HEK293T (cell line): ENCODE data around the gene MARCKS.
A peak's percentile ranks its signal among the peaks of the same experiment; 100 is the strongest.

Source experiments
- CTCF ChIA-PET: fragments of 350-600 bp; formaldehyde crosslinking; extraction: SDS; loops from one replicate; lab custom pipeline; 2021; ENCODE audit warnings: antibody characterized with exemption, inconsistent platforms; lab: Yijun Ruan, JAX
- POLR2A ChIA-PET: fragments of 350-600 bp; formaldehyde crosslinking; extraction: SDS; loops from one replicate; lab custom pipeline; 2020; ENCODE audit warnings: antibody characterized with exemption, inconsistent platforms; lab: Yijun Ruan, JAX
- DNase-seq: peaks from one replicate; pipeline ENCODE4 v3.0.0; 2012; ENCODE audit warnings: mixed read lengths; ENCODE audit errors: extremely low spot score
- ARNT ChIP-seq: fragments of 450-650 bp; IDR thresholded peaks from 2 replicates; pipeline ENCODE4 v1.6.1; 2017; ENCODE audit warnings: mild to moderate bottlenecking
- BHLHE40 ChIP-seq: fragments of 450-650 bp; IDR thresholded peaks from 2 replicates; pipeline ENCODE4 v1.6.1; 2016; ENCODE audit warnings: mild to moderate bottlenecking, moderate library complexity, borderline replicate concordance
- CTBP1 ChIP-seq: fragments of 450-650 bp; IDR thresholded peaks from 2 replicates; pipeline ENCODE4 v1.6.1; 2016; ENCODE audit warnings: borderline replicate concordance
- ELF4 ChIP-seq: fragments of 450-650 bp; IDR thresholded peaks from 2 replicates; pipeline ENCODE4 v1.6.1; 2017; ENCODE audit warnings: antibody characterized with exemption
- FOXA1 ChIP-seq: fragments of 450-650 bp; IDR thresholded peaks from 2 replicates; pipeline ENCODE4 v1.6.1; 2016; ENCODE audit warnings: mild to moderate bottlenecking
- FOXK2 ChIP-seq: fragments of 450-650 bp; IDR thresholded peaks from 2 replicates; pipeline ENCODE4 v1.6.1; 2016; ENCODE audit warnings: mild to moderate bottlenecking
- FOXM1 ChIP-seq: fragments of 450-650 bp; IDR thresholded peaks from 2 replicates; pipeline ENCODE4 v1.6.1; 2017; ENCODE audit warnings: mild to moderate bottlenecking, borderline replicate concordance
- HDGF ChIP-seq: fragments of 450-650 bp; IDR thresholded peaks from 2 replicates; pipeline ENCODE4 v1.6.1; 2017; ENCODE audit warnings: antibody characterized with exemption, borderline replicate concordance
- L3MBTL2 ChIP-seq: fragments of 450-650 bp; conservative IDR thresholded peaks from 2 replicates; pipeline ENCODE4 v1.6.1; 2016; ENCODE audit warnings: mild to moderate bottlenecking
- LEF1 ChIP-seq: fragments of 450-650 bp; IDR thresholded peaks from 2 replicates; pipeline ENCODE4 v1.6.1; 2017; ENCODE audit warnings: mild to moderate bottlenecking, borderline replicate concordance
- NFRKB ChIP-seq: fragments of 450-650 bp; IDR thresholded peaks from 2 replicates; pipeline ENCODE4 v1.6.1; 2016; ENCODE audit warnings: mild to moderate bottlenecking, moderate library complexity
- SP1 ChIP-seq: fragments of 450-650 bp; IDR thresholded peaks from 2 replicates; pipeline ENCODE4 v1.6.1; 2017
- SUZ12 ChIP-seq: fragments of 450-650 bp; IDR thresholded peaks from 2 replicates; pipeline ENCODE4 v1.6.1; 2016; ENCODE audit warnings: mild to moderate bottlenecking
- TARDBP ChIP-seq: fragments of 450-650 bp; IDR thresholded peaks from 2 replicates; pipeline ENCODE4 v1.6.1; 2016
- ZNF384 ChIP-seq: fragments of 450-650 bp; IDR thresholded peaks from 2 replicates; pipeline ENCODE4 v1.6.1; 2016
- TF ChIP-seq, protein P1 (sequence below): fragments of 450-650 bp; IDR thresholded peaks from 2 replicates; pipeline ENCODE4 v1.6.1; 2016

Gene MARCKS

DNA sequence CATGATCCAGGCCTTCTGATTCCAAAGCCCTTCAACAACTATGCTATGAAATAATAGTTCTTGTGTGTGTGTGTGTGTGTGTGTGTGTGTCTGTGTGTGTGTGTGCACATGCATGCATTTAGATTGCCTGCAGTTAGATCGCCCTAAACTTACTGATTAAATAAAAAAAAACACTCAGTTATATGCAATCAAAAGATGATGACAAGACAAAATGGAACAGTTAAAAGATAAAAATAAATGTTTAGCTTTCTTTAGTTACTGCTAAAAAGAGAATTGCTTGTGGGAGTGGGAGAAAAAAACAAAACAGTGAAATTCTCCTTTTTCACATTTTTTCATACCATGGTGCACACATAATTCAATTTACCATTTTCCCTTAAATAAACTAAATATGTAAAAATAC lies 29.4 kb downstream of the MARCKS start:
- ChIA-PET CTCF (no interaction called here), POLR2A (no interaction called here)
- TF ChIP-seq BHLHE40 (no peak), L3MBTL2 (no peak), SP1 (no peak), CTBP1 (no peak)
- no peak for DNase-seq

DNA sequence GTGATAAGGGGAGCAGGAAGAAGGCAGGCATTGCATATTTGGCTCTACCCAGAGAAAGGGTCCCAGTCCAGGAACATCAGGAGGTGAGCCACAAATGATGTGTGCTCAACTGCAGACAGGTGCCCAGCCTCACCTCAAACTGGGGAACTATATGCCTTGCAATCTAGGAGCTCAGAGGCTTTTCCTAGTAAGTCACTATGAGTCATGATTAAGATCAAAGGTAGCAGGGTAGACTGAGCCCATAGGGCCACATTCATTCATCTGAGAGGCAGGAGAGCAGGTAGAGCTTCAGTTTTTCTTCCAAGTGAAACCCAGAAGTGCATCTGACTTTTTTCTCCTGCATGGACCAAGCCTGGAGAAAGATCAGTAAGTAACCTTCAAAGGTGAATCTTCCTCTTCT lies 31.3 kb downstream of the MARCKS start:
- CTCF ChIA-PET: interaction anchor here (2.9 kb wide), 1 partner anchor 9 kb away, joined by 8 read pairs; no protein-coding TSS in a partner anchor
- POLR2A ChIA-PET: no interaction called here
- no peak for DNase-seq
- TF ChIP-seq FOXK2 (no peak), BHLHE40 (no peak), TARDBP (no peak), L3MBTL2 (no peak), NFRKB (no peak), ARNT (no peak), ELF4 (no peak), SUZ12 (no peak), HDGF (no peak), LEF1 (no peak), ZNF384 (no peak)
- TF ChIP-seq, protein P1, sequence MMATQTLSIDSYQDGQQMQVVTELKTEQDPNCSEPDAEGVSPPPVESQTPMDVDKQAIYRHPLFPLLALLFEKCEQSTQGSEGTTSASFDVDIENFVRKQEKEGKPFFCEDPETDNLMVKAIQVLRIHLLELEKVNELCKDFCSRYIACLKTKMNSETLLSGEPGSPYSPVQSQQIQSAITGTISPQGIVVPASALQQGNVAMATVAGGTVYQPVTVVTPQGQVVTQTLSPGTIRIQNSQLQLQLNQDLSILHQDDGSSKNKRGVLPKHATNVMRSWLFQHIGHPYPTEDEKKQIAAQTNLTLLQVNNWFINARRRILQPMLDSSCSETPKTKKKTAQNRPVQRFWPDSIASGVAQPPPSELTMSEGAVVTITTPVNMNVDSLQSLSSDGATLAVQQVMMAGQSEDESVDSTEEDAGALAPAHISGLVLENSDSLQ: no peak

DNA sequence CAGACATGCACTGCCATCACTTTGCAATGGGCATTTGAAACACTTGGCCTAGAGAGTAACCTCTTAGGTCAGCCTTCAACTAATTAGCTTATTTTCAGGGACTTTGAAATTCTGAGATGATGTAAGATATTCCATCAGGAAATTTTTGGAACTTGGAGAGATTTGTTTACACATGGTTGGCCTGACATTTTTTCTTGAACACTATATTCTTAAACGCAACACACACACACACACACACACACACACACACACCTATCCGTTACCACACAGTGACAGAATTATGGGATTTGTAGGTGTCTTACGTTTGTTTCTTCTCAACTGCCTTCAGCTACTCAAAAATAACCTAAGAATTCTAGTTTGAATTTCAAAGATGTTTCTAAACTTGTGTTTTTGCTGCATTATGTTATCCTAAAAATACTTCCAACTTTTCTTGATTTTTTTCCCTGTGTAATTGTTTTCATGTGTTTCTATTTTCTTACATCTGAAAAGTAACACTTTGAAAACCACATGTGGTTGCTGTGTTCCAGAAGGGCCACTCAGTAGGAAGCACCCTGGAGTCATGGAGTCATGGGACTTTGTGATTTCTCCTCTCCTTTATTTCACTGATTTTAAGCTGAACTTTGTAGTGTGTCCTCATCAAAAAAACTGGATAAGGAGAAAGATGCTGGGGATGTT lies 31.9 kb downstream of the MARCKS start:
- no peak for TF ChIP-seq FOXK2
- TF ChIP-seq, protein P1: peak; percentile 41
- ChIA-PET POLR2A (no interaction called here), CTCF (interaction anchor here (1.2 to 2.9 kb wide), 2 partner anchors 9 to 14 kb away, joined by 4 to 8 read pairs; no protein-coding TSS in a partner anchor)
- no peak for DNase-seq

DNA sequence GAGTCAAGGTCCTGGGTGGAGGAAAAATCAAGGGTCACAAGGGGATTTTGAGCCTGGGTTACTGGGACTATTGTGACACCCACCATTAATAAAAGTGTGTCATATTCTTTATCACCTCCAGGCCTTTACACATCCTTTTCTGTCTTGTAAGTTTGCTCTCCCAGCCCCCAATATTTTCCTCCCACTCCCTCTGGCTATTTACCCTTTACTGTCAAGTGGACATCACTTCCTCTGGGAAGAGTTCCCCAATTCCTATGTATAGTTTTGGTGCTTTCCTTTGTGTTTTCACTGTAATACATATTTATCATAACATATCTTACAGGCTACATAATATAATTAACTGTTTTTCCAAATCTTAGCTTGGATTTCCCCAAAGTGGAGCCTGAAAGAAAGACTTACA lies 36.3 kb downstream of the MARCKS start:
- DNase-seq: no peak
- no peak for TF ChIP-seq SUZ12
- TF ChIP-seq, protein P1: no peak
- TF ChIP-seq SP1: no peak
- no peak for TF ChIP-seq NFRKB
- no peak for TF ChIP-seq FOXA1
- TF ChIP-seq ZNF384: no peak
- TF ChIP-seq CTBP1: no peak
- TF ChIP-seq LEF1: no peak
- TF ChIP-seq FOXM1: no peak
- TF ChIP-seq L3MBTL2: no peak
- no peak for TF ChIP-seq ELF4
- no peak for TF ChIP-seq FOXK2
- TF ChIP-seq TARDBP: no peak
- no peak for TF ChIP-seq BHLHE40
- no peak for TF ChIP-seq ARNT
- no peak for TF ChIP-seq HDGF
- ChIA-PET POLR2A (no interaction called here), CTCF (interaction anchor here (0.6 kb wide), 1 partner anchor 8 kb away, joined by 3 read pairs; no protein-coding TSS in a partner anchor)

DNA sequence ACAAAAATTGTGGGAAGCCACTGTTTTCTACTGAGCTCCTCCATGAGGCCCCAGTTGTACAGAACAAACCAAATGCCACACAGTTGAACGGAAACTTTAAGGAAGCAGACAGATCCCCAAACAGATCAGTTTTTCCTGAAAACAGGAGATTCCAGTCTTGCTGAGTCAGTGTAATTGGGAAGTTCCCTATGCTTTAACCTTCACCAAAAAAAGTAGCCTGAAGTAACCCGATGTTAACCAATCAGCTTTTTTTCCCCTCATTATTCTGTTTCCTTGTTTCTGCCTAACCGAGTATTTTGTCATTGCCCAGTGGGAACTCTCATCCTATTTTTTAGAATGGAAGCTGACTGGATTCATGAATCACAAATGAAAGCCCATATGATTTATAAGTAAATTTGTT lies 36.7 kb downstream of the MARCKS start:
- ChIA-PET POLR2A (no interaction called here), CTCF (interaction anchor here (0.6 kb wide), 1 partner anchor 9 kb away, joined by 3 read pairs; no protein-coding TSS in a partner anchor)
- no peak for DNase-seq
- TF ChIP-seq HDGF (no peak), ELF4 (no peak), LEF1 (no peak), CTBP1 (no peak), SUZ12 (no peak), NFRKB (no peak), FOXA1 (no peak)

DNA sequence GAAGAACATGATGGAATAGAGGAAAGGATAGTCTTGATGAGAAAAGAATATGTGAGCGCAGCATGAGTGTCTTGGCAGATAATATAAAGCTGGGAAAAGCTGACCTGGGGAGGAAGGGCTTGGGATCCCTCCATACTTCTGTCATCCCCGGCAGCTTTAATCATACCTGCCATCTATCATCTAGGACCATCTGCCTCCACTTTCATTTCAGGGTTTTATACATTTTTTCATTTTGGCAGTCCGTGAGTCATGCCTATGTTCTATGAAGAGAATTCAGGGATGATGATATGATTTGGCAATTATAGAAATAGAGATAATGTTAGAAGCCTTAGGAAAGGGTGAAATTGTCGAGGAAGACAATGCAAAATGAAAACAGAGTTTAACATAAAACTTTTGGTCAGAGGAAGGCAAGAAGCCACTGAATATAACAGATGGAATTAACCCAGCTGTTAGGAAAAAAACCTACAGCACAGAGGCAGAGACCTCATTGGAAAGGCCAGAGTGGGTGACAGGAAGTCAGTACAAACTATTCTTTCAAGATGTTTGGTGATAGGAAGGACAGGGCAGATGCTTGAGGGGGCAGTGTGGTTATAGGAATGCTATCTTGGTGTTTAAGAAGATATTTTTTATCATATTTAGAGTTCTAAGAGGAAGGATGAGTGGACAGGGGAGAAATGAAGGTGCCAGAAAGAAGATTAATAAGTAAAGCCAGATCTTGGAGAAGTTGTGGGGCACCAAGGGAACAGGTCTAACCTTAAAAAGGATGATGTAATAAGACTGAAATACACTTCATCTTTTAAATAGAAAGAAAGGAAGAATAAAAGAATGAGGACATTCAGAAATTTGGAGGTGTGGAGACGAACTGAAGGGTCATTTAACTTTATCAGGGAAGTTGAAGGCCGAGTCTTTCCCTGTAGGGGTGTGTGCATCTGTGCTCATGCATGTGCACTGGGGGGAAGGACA lies 37.8 kb downstream of the MARCKS start:
- DNase-seq: no peak
- TF ChIP-seq FOXK2: no peak
- TF ChIP-seq CTBP1: no peak
- TF ChIP-seq TARDBP: no peak
- no peak for TF ChIP-seq ARNT
- no peak for TF ChIP-seq LEF1
- no peak for TF ChIP-seq FOXM1
- no peak for TF ChIP-seq FOXA1
- TF ChIP-seq, protein P1: no peak
- TF ChIP-seq NFRKB: no peak
- TF ChIP-seq HDGF: no peak
- TF ChIP-seq SP1: no peak
- TF ChIP-seq L3MBTL2: no peak
- no peak for TF ChIP-seq BHLHE40
- no peak for TF ChIP-seq ZNF384
- no peak for TF ChIP-seq SUZ12
- TF ChIP-seq ELF4: no peak
- POLR2A ChIA-PET: no interaction called here
- CTCF ChIA-PET: no interaction called here
